Measurements from ENCODE around the gene PDRG1. TPM values are rescaled to one million over a fixed set of nuclear protein-coding genes. Genes with fewer than 3 reads are reported as not detected.
A peak's percentile ranks its signal among the peaks of the same experiment; 100 is the strongest.

The PDRG1 gene
- total RNA-seq, 1 donor from 2014 or later = 6.8 TPM

GRCh38 chr20:31974296-31974695 is 22.4 kb upstream of the PDRG1 start:
- DNase-seq (ENCODE audit: low read depth) = no peak
- Histone ChIP-seq H3K4me3 (ENCODE audit: low read depth, low read length) (no peak overlapping the region), H3K36me3 (ENCODE audit: control insufficient read depth, insufficient read depth, low read length) (no peaks in the 10 kb centered on the region), H3K27me3 (ENCODE audit: control insufficient read depth, insufficient read depth, low read length) (peaks cover 7% of the 10 kb centered on the region)
- TF ChIP-seq, protein P1, sequence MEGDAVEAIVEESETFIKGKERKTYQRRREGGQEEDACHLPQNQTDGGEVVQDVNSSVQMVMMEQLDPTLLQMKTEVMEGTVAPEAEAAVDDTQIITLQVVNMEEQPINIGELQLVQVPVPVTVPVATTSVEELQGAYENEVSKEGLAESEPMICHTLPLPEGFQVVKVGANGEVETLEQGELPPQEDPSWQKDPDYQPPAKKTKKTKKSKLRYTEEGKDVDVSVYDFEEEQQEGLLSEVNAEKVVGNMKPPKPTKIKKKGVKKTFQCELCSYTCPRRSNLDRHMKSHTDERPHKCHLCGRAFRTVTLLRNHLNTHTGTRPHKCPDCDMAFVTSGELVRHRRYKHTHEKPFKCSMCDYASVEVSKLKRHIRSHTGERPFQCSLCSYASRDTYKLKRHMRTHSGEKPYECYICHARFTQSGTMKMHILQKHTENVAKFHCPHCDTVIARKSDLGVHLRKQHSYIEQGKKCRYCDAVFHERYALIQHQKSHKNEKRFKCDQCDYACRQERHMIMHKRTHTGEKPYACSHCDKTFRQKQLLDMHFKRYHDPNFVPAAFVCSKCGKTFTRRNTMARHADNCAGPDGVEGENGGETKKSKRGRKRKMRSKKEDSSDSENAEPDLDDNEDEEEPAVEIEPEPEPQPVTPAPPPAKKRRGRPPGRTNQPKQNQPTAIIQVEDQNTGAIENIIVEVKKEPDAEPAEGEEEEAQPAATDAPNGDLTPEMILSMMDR (IDR thresholded peaks at IDR 0.05; ENCODE audit: insufficient read depth, low read length, severe bottlenecking) = no peak
- FAIRE-seq = no peak

DNA sequence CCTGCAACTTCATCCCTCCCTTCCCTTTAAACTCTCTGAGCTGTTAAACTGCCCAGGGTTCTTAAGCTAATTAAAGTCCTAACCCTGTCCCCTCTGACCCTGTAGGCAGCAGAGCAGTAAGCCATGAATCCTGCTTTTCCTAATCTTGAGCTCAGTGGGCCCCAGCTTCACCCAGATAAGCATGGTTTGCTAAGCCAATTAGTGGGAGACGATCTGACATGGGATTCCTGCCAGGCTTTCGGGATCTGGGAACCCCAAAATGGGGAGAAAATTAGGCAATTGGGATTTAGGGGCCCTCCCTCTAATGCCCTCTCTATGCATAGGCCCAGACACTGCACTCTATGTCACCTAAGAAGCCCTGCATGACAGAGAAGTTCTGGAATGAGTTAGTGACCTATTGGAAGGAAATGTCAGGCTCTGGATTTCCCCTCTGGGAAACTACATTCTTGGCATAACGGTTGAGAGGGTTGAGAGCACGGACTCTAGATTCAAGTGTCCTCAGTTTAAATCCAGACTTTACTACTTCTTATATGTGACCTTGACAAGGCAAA is 20.7 kb upstream of the PDRG1 start:
- Histone ChIP-seq H3K4me3 (ENCODE audit: low read depth, low read length) (no peak overlapping the region), H3K36me3 (ENCODE audit: control insufficient read depth, insufficient read depth, low read length) (no peaks in the 10 kb centered on the region), H3K27me3 (ENCODE audit: control insufficient read depth, insufficient read depth, low read length) (peaks cover 7% of the 10 kb centered on the region)
- DNase-seq (ENCODE audit: low read depth) (no peak), FAIRE-seq (no peak)
- TF ChIP-seq, protein P1 (IDR thresholded peaks at IDR 0.05; ENCODE audit: insufficient read depth, low read length, severe bottlenecking) = no peak

GRCh38 chr20:31969991-31970390 is 18.1 kb upstream of the PDRG1 start:
- FAIRE-seq (no peak), DNase-seq (ENCODE audit: low read depth) (no peak)
- Histone ChIP-seq H3K36me3 (ENCODE audit: control insufficient read depth, insufficient read depth, low read length) (no peaks in the 10 kb centered on the region), H3K4me3 (ENCODE audit: low read depth, low read length) (no peak overlapping the region), H3K27me3 (ENCODE audit: control insufficient read depth, insufficient read depth, low read length) (peaks cover 6% of the 10 kb centered on the region)
- TF ChIP-seq, protein P1 (IDR thresholded peaks at IDR 0.05; ENCODE audit: insufficient read depth, low read length, severe bottlenecking) = no peak

DNA sequence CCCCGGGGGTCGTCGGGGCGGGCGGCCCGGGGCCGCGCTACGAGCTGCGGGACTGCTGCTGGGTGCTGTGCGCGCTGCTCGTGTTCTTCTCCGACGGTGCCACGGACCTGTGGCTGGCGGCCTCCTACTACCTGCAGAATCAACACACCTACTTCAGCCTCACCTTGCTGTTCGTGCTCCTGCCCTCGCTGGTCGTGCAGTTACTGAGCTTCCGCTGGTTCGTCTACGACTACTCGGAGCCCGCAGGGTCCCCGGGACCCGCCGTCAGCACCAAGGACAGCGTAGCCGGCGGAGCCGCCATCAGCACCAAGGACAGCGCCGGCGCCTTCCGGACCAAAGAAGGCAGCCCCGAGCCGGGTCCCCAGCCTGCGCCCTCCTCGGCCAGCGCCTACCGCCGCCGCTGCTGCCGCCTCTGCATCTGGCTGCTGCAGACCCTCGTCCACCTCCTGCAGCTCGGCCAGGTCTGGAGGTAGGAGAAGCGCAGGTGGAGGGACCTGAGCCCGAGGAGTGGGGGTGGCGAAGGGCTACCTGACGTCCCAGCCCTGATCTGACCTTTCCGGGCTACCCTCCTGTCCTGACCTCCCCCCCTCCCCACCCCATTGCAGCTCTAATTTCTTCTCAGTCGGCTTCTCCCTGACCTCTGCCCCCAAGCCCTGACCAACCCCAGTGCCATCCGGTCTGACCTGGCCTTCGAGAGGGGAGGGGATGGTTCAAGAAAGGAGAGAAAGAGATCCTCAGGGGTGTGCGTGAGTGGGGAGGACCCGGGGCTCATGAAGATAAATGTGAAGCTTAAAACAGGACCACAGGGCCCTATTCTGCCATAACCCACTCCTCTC is 16.7 kb upstream of the PDRG1 start:
- Histone ChIP-seq H3K4me3 (ENCODE audit: low read depth, low read length) (no peak overlapping the region), H3K27me3 (ENCODE audit: control insufficient read depth, insufficient read depth, low read length) (peaks cover 6% of the 10 kb centered on the region), H3K36me3 (ENCODE audit: control insufficient read depth, insufficient read depth, low read length) (no peaks in the 10 kb centered on the region)
- TF ChIP-seq, protein P1 (IDR thresholded peaks at IDR 0.05; ENCODE audit: insufficient read depth, low read length, severe bottlenecking) = no peak
- peak; percentile 31 for DNase-seq (ENCODE audit: low read depth)
- FAIRE-seq = no peak

DNA sequence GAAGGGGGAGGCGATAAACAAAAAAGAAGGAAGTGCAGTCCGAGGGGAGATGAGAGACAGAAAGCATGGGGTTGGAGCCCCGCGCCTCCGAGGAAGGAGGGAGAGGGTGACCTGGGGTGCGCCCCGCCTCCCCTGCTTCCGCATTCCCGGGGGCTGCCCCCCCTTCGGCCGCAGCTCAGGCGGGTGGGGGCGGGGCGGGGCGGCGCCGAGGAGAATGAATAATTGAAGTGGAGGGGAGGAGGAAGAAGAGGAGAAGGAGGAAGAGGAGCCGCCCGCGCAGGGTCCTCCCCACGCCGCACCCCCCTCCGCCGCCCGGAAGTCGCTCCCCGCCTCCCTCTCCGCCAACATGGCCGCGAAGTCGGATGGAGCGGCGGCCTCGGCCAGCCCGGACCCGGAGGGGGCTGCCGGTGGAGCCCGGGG is 16.0 kb upstream of the PDRG1 start, which contains the start of gene XKR7:
TSS of gene XKR7 (plus strand) at position 322 of the 420 bp plus-strand sequence. CDS start at position 347, 25 bp downstream.
- FAIRE-seq = no peak
- peaks cover 6% of the 10 kb centered on the region for H3K27me3 ChIP-seq (ENCODE audit: control insufficient read depth, insufficient read depth, low read length)
- TF ChIP-seq, protein P1 (IDR thresholded peaks at IDR 0.05; ENCODE audit: insufficient read depth, low read length, severe bottlenecking) = no peak
- DNase-seq (ENCODE audit: low read depth) = no peak
- H3K36me3 ChIP-seq (ENCODE audit: control insufficient read depth, insufficient read depth, low read length) = no peaks in the 10 kb centered on the region
- no peak within 1 kb of the TSS for H3K4me3 ChIP-seq (ENCODE audit: low read depth, low read length)

Data from bronchial epithelial cell (primary cell).